ENCODE data around the gene NAV2.

Gene NAV2

GRCh38 chr11:19953909-19954308, 241.3 kb downstream of the NAV2 start:
- no peak overlapping the region for H3K4me3 ChIP-seq (ENCODE audit: control insufficient read depth, low read depth, low read length)
- DNase-seq (ENCODE audit: low read depth), result peak; percentile 88
- peak; percentile 78 for TF ChIP-seq CTCF (conservative IDR thresholded peaks at IDR 0.05; ENCODE audit: control insufficient read depth, insufficient read depth, low read depth, low read length)

- H3K4me3 ChIP-seq (ENCODE audit: control insufficient read depth, low read depth, low read length), result no peak overlapping the region
- TF ChIP-seq CTCF (conservative IDR thresholded peaks at IDR 0.05; ENCODE audit: control insufficient read depth, insufficient read depth, low read depth, low read length), result no peak
- peak; percentile 66 for DNase-seq (ENCODE audit: low read depth)
Measured at GRCh38 chr11:19954899-19955298, 242.3 kb downstream of the NAV2 start.

GRCh38 chr11:19955660-19956059, 243.0 kb downstream of the NAV2 start:
- TF ChIP-seq CTCF (conservative IDR thresholded peaks at IDR 0.05; ENCODE audit: control insufficient read depth, insufficient read depth, low read depth, low read length), result no peak
- no peak for DNase-seq (ENCODE audit: low read depth)
- no peak overlapping the region for H3K4me3 ChIP-seq (ENCODE audit: control insufficient read depth, low read depth, low read length)

- no peak for TF ChIP-seq CTCF (conservative IDR thresholded peaks at IDR 0.05; ENCODE audit: control insufficient read depth, insufficient read depth, low read depth, low read length)
- no peak overlapping the region for H3K4me3 ChIP-seq (ENCODE audit: control insufficient read depth, low read depth, low read length)
- DNase-seq (ENCODE audit: low read depth), result no peak
Measured at GRCh38 chr11:19956228-19956627, 243.6 kb downstream of the NAV2 start.

- no peak for DNase-seq (ENCODE audit: low read depth)
- H3K4me3 ChIP-seq (ENCODE audit: control insufficient read depth, low read depth, low read length), result no peak overlapping the region
- no peak for TF ChIP-seq CTCF (conservative IDR thresholded peaks at IDR 0.05; ENCODE audit: control insufficient read depth, insufficient read depth, low read depth, low read length)
Measured at GRCh38 chr11:19957294-19957943, 244.8 kb downstream of the NAV2 start.

- no peak overlapping the region for H3K4me3 ChIP-seq (ENCODE audit: control insufficient read depth, low read depth, low read length)
- no peak for DNase-seq (ENCODE audit: low read depth)
- TF ChIP-seq CTCF (conservative IDR thresholded peaks at IDR 0.05; ENCODE audit: control insufficient read depth, insufficient read depth, low read depth, low read length), result no peak
Measured at GRCh38 chr11:19958204-19958603, 245.6 kb downstream of the NAV2 start.

GRCh38 chr11:19959210-19959609, 246.6 kb downstream of the NAV2 start:
- no peak for TF ChIP-seq CTCF (conservative IDR thresholded peaks at IDR 0.05; ENCODE audit: control insufficient read depth, insufficient read depth, low read depth, low read length)
- no peak for DNase-seq (ENCODE audit: low read depth)
- H3K4me3 ChIP-seq (ENCODE audit: control insufficient read depth, low read depth, low read length), result no peak overlapping the region
